ENCODE data around the gene C1QL2. TPM values are rescaled to one million over a fixed set of nuclear protein-coding genes. Genes with fewer than 3 reads are reported as not detected.

Gene C1QL2
- total and polyA plus RNA-seq, 4 donors, result 0.03 to 0.31 TPM; not detected in 2

DNA sequence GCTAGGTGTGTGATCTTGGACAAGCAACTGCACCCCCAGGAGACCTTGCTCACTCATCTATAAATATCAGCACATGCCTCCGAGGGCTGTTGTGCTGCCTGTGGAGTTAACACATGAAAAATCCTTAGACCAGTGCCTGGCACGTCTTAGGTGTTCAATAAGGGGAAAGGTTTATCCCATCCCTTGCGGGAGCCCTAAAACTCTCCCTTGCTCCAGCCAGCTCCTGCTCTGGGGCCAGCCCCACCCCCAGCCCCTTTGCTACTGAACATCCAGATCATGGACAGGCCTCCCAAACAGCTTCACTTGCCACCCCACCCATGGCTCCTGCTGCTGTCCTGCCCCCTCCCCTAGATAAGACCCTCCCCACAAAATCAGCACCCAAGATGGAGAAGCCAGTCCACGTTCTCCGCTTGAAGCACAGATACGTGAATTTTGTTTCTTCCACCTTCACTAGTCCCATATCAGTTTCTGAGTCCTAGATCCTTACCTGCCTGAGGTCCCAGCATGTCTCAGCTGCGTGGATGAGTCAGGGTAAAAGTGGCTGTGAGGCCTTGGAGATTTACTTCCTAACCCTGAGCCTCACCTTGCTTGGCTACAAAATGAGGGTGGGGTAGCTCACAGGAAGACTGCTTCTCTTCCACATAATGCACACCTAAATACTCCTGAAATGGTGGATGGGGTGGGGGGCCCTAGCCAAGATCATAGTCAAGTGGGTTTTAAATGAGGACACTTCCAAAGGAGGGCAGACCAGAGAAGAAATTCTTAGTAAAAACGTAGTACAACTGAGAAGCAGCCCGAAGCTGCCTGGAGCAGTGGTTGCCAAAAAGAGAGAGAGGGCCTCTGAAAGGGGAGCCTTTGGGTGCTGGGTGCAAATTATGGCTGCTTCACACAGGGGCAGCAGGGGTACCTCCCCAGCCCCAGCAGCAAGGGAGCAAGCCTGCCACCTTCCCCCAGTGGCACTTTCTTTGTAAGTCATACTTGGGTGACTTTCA is 40.4 kb downstream of the C1QL2 start:
- Histone ChIP-seq H3K27me3 (ENCODE audit: control insufficient read depth in 3 of 3, insufficient read depth in 3 of 3, low read length in 2 of 3) (peaks cover 0 to 32% (median 5%) of the 10 kb centered on the region in 3 donors), H3K9me3 (ENCODE audit: control insufficient read depth in 4 of 4, insufficient read depth in 3 of 4, low read length in 3 of 4) (peaks cover 0 to 1% (median 0%) of the 10 kb centered on the region in 4 donors), H3K4me3 (no peak overlapping the region), H3K36me3 (ENCODE audit: control insufficient read depth in 4 of 4, insufficient read depth in 4 of 4, low read length in 4 of 4) (no peaks in the 10 kb centered on the region), H3K4me1 (ENCODE audit: control insufficient read depth in 5 of 5, insufficient read depth in 5 of 5, low read length in 5 of 5) (peaks cover 0 to 6% (median 0%) of the 10 kb centered on the region in 5 donors), H3K27ac (ENCODE audit: low read depth in 1 of 2, low read length in 1 of 2) (no peak overlapping the region), H3K9ac (ENCODE audit: insufficient read depth in 1 of 2, low read length in 2 of 2) (no peak overlapping the region)
- ATAC-seq (ENCODE audit: insufficient read depth, low FRiP score) (no peak), DNase-seq (peak in 1 of 3 donors; percentile 3)
- TF ChIP-seq, protein P1, sequence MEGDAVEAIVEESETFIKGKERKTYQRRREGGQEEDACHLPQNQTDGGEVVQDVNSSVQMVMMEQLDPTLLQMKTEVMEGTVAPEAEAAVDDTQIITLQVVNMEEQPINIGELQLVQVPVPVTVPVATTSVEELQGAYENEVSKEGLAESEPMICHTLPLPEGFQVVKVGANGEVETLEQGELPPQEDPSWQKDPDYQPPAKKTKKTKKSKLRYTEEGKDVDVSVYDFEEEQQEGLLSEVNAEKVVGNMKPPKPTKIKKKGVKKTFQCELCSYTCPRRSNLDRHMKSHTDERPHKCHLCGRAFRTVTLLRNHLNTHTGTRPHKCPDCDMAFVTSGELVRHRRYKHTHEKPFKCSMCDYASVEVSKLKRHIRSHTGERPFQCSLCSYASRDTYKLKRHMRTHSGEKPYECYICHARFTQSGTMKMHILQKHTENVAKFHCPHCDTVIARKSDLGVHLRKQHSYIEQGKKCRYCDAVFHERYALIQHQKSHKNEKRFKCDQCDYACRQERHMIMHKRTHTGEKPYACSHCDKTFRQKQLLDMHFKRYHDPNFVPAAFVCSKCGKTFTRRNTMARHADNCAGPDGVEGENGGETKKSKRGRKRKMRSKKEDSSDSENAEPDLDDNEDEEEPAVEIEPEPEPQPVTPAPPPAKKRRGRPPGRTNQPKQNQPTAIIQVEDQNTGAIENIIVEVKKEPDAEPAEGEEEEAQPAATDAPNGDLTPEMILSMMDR (IDR thresholded peaks at IDR 0.05; ENCODE audit: control extremely low read depth, extremely low read depth), result no peak
- WGBS, 2 donors, result 71 to 79% methylated on average over 9 of the region's 9 CpGs

DNA sequence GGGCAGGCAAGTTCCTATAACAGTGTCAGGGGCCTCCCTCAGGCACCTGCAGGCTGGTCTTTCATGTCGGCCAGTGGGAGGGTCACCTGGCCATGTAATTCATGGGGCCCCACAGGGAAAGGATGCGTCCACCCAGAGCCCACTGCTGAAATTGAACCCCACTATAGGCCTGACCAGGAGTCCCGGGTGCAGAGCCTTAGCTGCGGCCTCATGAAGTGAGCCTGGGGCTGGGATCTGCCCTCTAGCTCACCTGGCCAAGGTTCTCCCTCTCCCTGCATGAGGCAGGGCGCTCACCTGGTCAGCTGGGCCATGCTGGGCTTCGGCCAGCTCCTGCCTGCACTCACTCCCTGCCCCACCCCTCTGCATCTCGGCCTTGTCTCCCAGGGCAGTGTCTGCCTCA is 41.1 kb downstream of the C1QL2 start:
- Histone ChIP-seq H3K27me3 (ENCODE audit: control insufficient read depth in 3 of 3, insufficient read depth in 3 of 3, low read length in 2 of 3) (peaks cover 0 to 32% (median 2%) of the 10 kb centered on the region in 3 donors), H3K4me1 (ENCODE audit: control insufficient read depth in 5 of 5, insufficient read depth in 5 of 5, low read length in 5 of 5) (peaks cover 0 to 6% (median 0%) of the 10 kb centered on the region in 5 donors), H3K9me3 (ENCODE audit: control insufficient read depth in 4 of 4, insufficient read depth in 3 of 4, low read length in 3 of 4) (peaks cover 0 to 3% (median 0%) of the 10 kb centered on the region in 4 donors), H3K4me3 (no peak overlapping the region), H3K9ac (ENCODE audit: insufficient read depth in 1 of 2, low read length in 2 of 2) (no peak overlapping the region), H3K27ac (ENCODE audit: low read depth in 1 of 2, low read length in 1 of 2) (no peak overlapping the region), H3K36me3 (ENCODE audit: control insufficient read depth in 4 of 4, insufficient read depth in 4 of 4, low read length in 4 of 4) (no peaks in the 10 kb centered on the region)
- DNase-seq (no peak), ATAC-seq (ENCODE audit: insufficient read depth, low FRiP score) (no peak)
- TF ChIP-seq, protein P1 (IDR thresholded peaks at IDR 0.05; ENCODE audit: control extremely low read depth, extremely low read depth), result no peak
- 74 to 87% methylated on average over 6 to 7 of the region's 7 CpGs for WGBS, 2 donors

DNA sequence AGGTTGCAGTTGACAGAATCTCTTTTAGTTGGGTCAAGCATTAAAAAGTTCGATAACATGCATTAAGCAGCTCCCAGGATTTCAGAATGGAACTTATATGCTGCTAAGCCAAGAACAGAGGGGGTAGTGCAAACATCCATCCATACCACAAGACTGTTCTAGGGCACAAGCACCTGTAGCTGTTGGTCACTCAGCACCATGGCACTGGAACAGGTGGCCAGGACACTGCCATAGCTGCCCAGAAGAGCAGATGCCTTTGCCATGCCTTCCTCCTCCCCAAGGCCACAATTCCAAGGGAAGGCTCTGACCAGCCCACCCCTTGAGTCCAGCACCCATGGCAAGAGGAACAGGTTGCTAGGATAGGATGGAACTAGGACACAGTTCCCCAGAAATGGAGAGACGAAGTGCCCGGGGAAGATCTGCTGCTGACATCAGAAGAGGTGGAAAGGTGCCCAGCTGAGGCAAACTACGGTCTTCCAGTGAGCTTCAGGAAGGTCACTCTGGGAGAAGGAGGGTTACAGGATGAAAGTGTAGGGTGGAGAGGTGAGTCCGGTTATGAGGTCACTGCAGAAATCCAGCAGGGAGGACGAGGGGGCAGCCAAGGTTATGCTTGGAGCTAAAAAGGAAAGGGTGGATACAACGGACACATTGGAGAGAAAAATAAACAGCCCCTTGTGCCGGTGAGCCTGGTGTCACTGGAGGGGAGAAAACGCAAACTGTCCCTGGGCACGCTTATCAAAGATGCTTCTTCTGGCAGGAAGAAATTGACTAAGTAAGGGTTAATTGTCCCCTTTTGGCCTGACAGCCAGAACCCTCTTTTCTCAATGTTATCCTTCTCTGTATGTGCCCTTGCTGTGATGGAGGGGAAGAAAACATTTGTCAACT is 41.9 kb downstream of the C1QL2 start:
- Histone ChIP-seq H3K27ac (ENCODE audit: low read depth in 1 of 2, low read length in 1 of 2) (no peak overlapping the region), H3K9ac (ENCODE audit: insufficient read depth in 1 of 2, low read length in 2 of 2) (no peak overlapping the region), H3K27me3 (ENCODE audit: control insufficient read depth in 3 of 3, insufficient read depth in 3 of 3, low read length in 2 of 3) (peaks cover 0 to 32% (median 2%) of the 10 kb centered on the region in 3 donors), H3K9me3 (ENCODE audit: control insufficient read depth in 4 of 4, insufficient read depth in 3 of 4, low read length in 3 of 4) (peaks cover 0 to 6% (median 0%) of the 10 kb centered on the region in 4 donors), H3K4me3 (no peak overlapping the region), H3K4me1 (ENCODE audit: control insufficient read depth in 5 of 5, insufficient read depth in 5 of 5, low read length in 5 of 5) (peaks cover 0 to 6% (median 0%) of the 10 kb centered on the region in 5 donors), H3K36me3 (ENCODE audit: control insufficient read depth in 4 of 4, insufficient read depth in 4 of 4, low read length in 4 of 4) (no peaks in the 10 kb centered on the region)
- WGBS, 2 donors, result 55 to 70% methylated on average over 10 of the region's 10 CpGs
- TF ChIP-seq, protein P1 (IDR thresholded peaks at IDR 0.05; ENCODE audit: control extremely low read depth, extremely low read depth), result no peak
- no peak for ATAC-seq (ENCODE audit: insufficient read depth, low FRiP score)
- no peak for DNase-seq
